RWPE2 (cell line): ENCODE data around the gene PTPN2.

Experiments used
- ATAC-seq: fragments of 200-7000 bp; cut with Tn5 transposase; 3 replicates; pipeline ENCODE4 v1.9.1; 2021; ENCODE audit warnings: low read depth
- DNase-seq: peaks from one replicate; pipeline ENCODE4 v3.0.0-alpha.2; 2020; ENCODE audit warnings: low spot score
- H3K27ac ChIP-seq: fragments of 450-650 bp; 2 replicates; pipeline ENCODE4 v1.5.1; 2017; ENCODE audit warnings: mild to moderate bottlenecking; ENCODE audit not compliant: poor library complexity, severe bottlenecking
- H3K27me3 ChIP-seq: fragments of 250-450 bp; sonication (Bioruptor Pico); 2 replicates; pipeline ENCODE4 v1.5.1; 2021; ENCODE audit warnings: mild to moderate bottlenecking, moderate library complexity; ENCODE audit not compliant: insufficient read depth, poor library complexity, severe bottlenecking
- H3K36me3 ChIP-seq: fragments of 250-450 bp; sonication (Bioruptor Pico); 2 replicates; pipeline ENCODE4 v1.5.1; 2020; ENCODE audit warnings: low read depth, mild to moderate bottlenecking, moderate library complexity
- H3K4me1 ChIP-seq: fragments of 250-450 bp; sonication (Bioruptor Pico); 2 replicates; pipeline ENCODE4 v1.5.1; 2021; ENCODE audit warnings: mild to moderate bottlenecking, moderate library complexity; ENCODE audit not compliant: insufficient read depth, poor library complexity, severe bottlenecking
- H3K4me3 ChIP-seq: fragments of 250-450 bp; sonication (Bioruptor Pico); 2 replicates; pipeline ENCODE4 v1.5.1; 2021; ENCODE audit warnings: mild to moderate bottlenecking, moderate library complexity; ENCODE audit not compliant: severe bottlenecking
- H3K9me3 ChIP-seq: fragments of 250-450 bp; sonication (Bioruptor Pico); 2 replicates; pipeline ENCODE4 v1.5.1; 2021; ENCODE audit warnings: mild to moderate bottlenecking, moderate library complexity; ENCODE audit not compliant: severe bottlenecking
- CTCF ChIP-seq: fragments of 450-650 bp; IDR thresholded peaks from one replicate; pipeline ENCODE4 v1.5.1; 2017; ENCODE audit warnings: mild to moderate bottlenecking, moderate library complexity; ENCODE audit not compliant: poor library complexity, severe bottlenecking

The PTPN2 gene

GRCh38 chr18:12911929-12912703 is 28.1 kb upstream of the PTPN2 start:
- ATAC-seq: no peak
- Histone ChIP-seq H3K27me3 (no peaks in the 10 kb centered on the region), H3K27ac (no peak overlapping the region), H3K9me3 (no peaks in the 10 kb centered on the region), H3K4me1 (no peaks in the 10 kb centered on the region), H3K36me3 (no peaks in the 10 kb centered on the region), H3K4me3 (no peak overlapping the region)
- no peak for DNase-seq
- no peak for TF ChIP-seq CTCF

GRCh38 chr18:12911025-12911928 is 27.2 kb upstream of the PTPN2 start:
- Histone ChIP-seq H3K4me1 (no peaks in the 10 kb centered on the region), H3K36me3 (no peaks in the 10 kb centered on the region), H3K27me3 (no peaks in the 10 kb centered on the region), H3K9me3 (no peaks in the 10 kb centered on the region), H3K4me3 (no peak overlapping the region), H3K27ac (no peak overlapping the region)
- ATAC-seq: peak; percentile 46; the same call in 1 of the 3 replicates
- DNase-seq: no peak
- TF ChIP-seq CTCF: no peak

GRCh38 chr18:12908706-12909105 is 24.7 kb upstream of the PTPN2 start:
- Histone ChIP-seq H3K9me3 (no peaks in the 10 kb centered on the region), H3K36me3 (no peaks in the 10 kb centered on the region), H3K27me3 (no peaks in the 10 kb centered on the region), H3K4me3 (no peak overlapping the region), H3K27ac (no peak overlapping the region), H3K4me1 (no peaks in the 10 kb centered on the region)
- no peak for TF ChIP-seq CTCF
- ATAC-seq (no peak), DNase-seq (no peak)

- no peaks in the 10 kb centered on the region for H3K36me3 ChIP-seq
- H3K27ac ChIP-seq: no peak overlapping the region
- DNase-seq (no peak), ATAC-seq (no peak)
- H3K4me3 ChIP-seq: no peak overlapping the region
- no peak for TF ChIP-seq CTCF
- H3K27me3 ChIP-seq: no peaks in the 10 kb centered on the region
- no peaks in the 10 kb centered on the region for H3K4me1 ChIP-seq
- no peaks in the 10 kb centered on the region for H3K9me3 ChIP-seq
Measured at GRCh38 chr18:12907258-12907925, 23.4 kb upstream of the PTPN2 start.
